Parathyroid adenoma (tissue), 2 donors: Measurements from ENCODE around the gene C11orf98.
"Not testable (repeated sequence)": the region's sequence is repeated elsewhere in the genome, so short reads cannot be mapped to it uniquely, and the experiment has no call there.

Source experiments
- H2AFZ ChIP-seq: fragments of 300-600 bp; sonication (generic); one replicate; pipeline ENCODE4 v1.7.0; 2017; ENCODE audit warnings: antibody characterized with exemption, mild to moderate bottlenecking
- H3K27ac ChIP-seq: fragments of 300-600 bp; sonication (generic); one replicate; pipeline ENCODE4 v1.7.0; 2017
- H3K27me3 ChIP-seq: fragments of 300-600 bp; sonication (generic); one replicate; pipeline ENCODE4 v1.7.0; 2017; ENCODE audit warnings: low read length; ENCODE audit not compliant: control insufficient read depth, insufficient read depth
- H3K36me3 ChIP-seq: fragments of 300-600 bp; sonication (generic); one replicate; pipeline ENCODE4 v1.7.0; 2017; ENCODE audit warnings: low read length; ENCODE audit not compliant: control insufficient read depth, insufficient read depth
- H3K4me1 ChIP-seq: fragments of 300-600 bp; sonication (generic); one replicate; pipeline ENCODE4 v1.7.0; 2017; ENCODE audit warnings: control low read depth
- H3K4me2 ChIP-seq: fragments of 300-600 bp; sonication (generic); one replicate; pipeline ENCODE4 v1.7.0; 2017; ENCODE audit warnings: low read length
- H3K4me3 ChIP-seq: fragments of 300-600 bp; sonication (generic); one replicate; pipeline ENCODE4 v1.7.0; 2017; ENCODE audit warnings: low read depth, low read length
- H3K79me2 ChIP-seq: fragments of 300-600 bp; sonication (generic); one replicate; pipeline ENCODE4 v1.7.0; 2017; ENCODE audit warnings: control low read depth
- H3K9ac ChIP-seq: fragments of 300-600 bp; sonication (generic); one replicate; pipeline ENCODE4 v1.7.0; 2017; ENCODE audit warnings: mild to moderate bottlenecking
- H3K9me3 ChIP-seq: fragments of 300-600 bp; sonication (generic); one replicate; pipeline ENCODE4 v1.7.0; 2017; ENCODE audit warnings: low read length; ENCODE audit not compliant: control insufficient read depth
- TF ChIP-seq, protein P1 (sequence below): fragments of 300-600 bp; sonication (generic); IDR thresholded peaks from one replicate; pipeline ENCODE4 v1.7.0; 2017; ENCODE audit warnings: antibody characterized with exemption, mild to moderate bottlenecking
- donor health status: primary hyperparathyroidism.

Gene C11orf98

DNA sequence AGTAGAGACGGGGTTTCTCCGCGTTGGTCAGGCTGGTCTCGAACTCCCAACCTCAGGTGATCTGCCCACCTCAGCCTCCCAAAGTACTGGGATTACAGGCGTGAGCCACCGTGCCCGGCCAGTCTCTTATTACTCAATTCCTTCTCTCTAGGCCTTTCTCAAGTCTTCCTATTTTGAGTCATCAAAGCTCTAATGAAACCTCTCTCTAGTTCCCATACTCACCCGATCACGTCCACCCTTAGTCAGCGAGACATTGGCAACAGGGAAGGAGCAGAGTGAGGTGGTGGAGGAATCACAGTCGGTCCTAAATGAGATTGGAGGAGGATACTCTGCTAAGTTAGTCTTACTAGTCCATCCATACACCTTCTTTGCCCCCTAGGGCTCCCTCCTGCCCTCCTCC, 37.2 kb upstream of the C11orf98 start:
- TF ChIP-seq, protein P1, sequence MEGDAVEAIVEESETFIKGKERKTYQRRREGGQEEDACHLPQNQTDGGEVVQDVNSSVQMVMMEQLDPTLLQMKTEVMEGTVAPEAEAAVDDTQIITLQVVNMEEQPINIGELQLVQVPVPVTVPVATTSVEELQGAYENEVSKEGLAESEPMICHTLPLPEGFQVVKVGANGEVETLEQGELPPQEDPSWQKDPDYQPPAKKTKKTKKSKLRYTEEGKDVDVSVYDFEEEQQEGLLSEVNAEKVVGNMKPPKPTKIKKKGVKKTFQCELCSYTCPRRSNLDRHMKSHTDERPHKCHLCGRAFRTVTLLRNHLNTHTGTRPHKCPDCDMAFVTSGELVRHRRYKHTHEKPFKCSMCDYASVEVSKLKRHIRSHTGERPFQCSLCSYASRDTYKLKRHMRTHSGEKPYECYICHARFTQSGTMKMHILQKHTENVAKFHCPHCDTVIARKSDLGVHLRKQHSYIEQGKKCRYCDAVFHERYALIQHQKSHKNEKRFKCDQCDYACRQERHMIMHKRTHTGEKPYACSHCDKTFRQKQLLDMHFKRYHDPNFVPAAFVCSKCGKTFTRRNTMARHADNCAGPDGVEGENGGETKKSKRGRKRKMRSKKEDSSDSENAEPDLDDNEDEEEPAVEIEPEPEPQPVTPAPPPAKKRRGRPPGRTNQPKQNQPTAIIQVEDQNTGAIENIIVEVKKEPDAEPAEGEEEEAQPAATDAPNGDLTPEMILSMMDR = no peak

DNA sequence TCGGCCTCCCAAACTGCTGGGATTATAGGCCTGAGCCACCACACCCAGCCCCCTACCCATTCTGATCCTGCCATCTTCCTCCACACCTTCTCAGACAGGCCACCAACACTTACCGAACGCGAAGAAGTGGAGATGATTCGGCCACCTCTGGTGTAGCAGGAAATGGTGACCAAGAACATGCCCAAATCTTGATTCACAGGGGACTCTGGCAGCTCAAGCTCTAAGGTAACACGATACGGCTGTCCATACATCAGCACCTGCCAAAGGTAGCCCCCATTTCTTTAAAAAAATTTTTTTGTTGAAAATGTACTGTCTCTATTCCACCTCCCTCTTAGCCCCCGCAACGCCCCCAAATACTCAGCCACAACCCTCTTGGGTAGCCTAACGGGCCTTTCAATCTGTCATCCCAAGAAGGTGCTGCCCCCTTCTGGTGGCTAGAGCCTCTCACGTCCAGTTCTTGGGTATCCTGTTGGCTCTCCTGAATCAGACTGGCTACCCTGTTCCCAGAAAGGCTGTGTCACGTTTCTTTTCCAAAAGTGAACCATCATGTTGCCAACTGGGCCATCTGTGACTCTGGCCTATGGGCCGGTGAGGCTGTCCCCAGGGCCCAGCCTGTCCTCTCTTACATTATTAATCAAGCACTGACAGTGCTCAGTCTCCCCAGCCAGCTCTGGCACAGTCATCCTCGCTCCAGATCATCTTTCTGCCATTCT, 29.6 kb upstream of the C11orf98 start:
- Histone ChIP-seq H3K9me3 (no peaks in the 10 kb centered on the region), H3K9ac (no peak overlapping the region), H3K79me2 (peaks cover 3% of the 10 kb centered on the region), H3K4me2 (no peak overlapping the region), H3K36me3 (no peaks in the 10 kb centered on the region), H3K27ac (no peak overlapping the region), H3K27me3 (no peaks in the 10 kb centered on the region), H3K4me3 (no peak overlapping the region), H3K4me1 (no peaks in the 10 kb centered on the region), H2AFZ (no peak overlapping the region)
- TF ChIP-seq, protein P1 = peak; percentile 56

More for the DNA sequence above, 37.2 kb upstream of the C11orf98 start:
- Histone ChIP-seq H3K4me2 (no peak overlapping the region), H3K79me2 (peaks cover 3% of the 10 kb centered on the region), H3K27me3 (no peaks in the 10 kb centered on the region), H3K9me3 (no peaks in the 10 kb centered on the region), H3K27ac (no peak overlapping the region), H3K9ac (no peak overlapping the region), H2AFZ (no peak overlapping the region), H3K4me3 (no peak overlapping the region), H3K4me1 (peaks cover 5% of the 10 kb centered on the region), H3K36me3 (no peaks in the 10 kb centered on the region)

DNA sequence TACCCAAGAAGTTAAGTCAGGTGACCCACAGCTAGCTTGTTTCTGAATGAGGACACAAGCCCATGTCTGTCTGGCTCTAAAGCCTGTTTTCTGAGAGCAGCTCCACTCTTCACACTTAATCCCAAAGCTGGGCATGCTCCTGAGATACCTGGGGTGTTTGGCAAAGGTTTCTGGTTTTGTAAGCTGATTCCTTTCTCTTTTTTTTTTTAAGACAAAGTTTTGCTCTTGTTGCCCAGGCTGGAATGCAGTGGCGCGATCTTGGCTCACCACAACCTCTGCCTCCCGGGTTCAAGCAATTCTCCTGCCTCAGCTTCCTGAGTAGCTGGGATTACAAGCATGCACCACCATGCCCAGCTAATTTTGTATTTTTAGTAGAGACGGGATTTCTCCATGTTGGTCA, 28.6 kb upstream of the C11orf98 start:
- H3K9me3 ChIP-seq, H3K79me2 ChIP-seq, H2AFZ ChIP-seq, H3K9ac ChIP-seq, H3K4me3 ChIP-seq, H3K27ac ChIP-seq, H3K36me3 ChIP-seq, H3K4me2 ChIP-seq, H3K4me1 ChIP-seq, H3K27me3 ChIP-seq: not testable (repeated sequence)

DNA sequence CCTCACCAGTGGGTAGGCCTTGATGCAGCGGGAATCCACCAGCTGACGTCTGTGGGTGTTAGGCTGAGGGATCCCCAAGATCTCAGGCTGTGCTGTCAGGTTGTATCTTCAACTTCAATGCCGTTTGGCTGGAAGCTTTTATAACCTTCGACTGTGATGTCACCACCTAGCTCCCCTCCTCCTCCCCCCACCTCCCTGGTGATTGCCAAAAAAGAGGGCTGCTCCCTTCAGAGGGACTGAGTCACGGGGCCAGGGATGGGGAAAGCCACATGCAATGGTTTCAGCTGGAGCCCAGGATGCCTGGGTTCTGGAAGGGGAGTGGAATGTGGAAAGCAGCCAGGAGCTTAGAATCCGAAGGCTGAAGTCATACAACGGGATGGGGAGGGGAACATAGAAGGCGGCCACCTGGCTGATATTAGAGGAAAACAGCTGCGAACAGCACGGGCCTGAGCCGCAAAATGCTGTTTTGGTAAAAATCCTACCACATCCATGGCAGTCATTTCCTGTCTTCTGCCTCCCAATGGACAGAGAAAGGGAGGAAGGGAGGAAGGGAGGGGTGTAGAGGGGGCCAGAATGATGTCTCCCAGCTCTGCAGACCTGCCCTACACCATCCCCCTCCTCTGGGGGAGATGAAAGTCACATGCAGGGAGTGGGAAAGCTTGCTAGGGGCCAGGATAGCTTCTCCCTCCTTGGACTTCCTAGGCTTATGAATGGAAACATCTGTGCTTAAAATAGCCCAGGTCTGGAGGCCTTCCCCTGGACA, 24.6 kb upstream of the C11orf98 start, which contains the start of gene LRRN4CL:
Gene LRRN4CL (minus strand): TSS at position 110 of the 763 bp plus-strand sequence. CDS start 1,022 bp downstream, outside the sequence.
- Histone ChIP-seq H3K4me2 (no peak within 1 kb of the TSS), H3K9me3 (no peaks in the 10 kb centered on the region), H2AFZ (no peak within 1 kb of the TSS), H3K36me3 (no peaks in the 10 kb centered on the region), H3K79me2 (no peaks in the 10 kb centered on the region), H3K27ac (no peak within 1 kb of the TSS), H3K9ac (no peak within 1 kb of the TSS), H3K27me3 (no peaks in the 10 kb centered on the region), H3K4me1 (no peaks in the 10 kb centered on the region), H3K4me3 (no peak within 1 kb of the TSS)
- TF ChIP-seq, protein P1 = no peak

DNA sequence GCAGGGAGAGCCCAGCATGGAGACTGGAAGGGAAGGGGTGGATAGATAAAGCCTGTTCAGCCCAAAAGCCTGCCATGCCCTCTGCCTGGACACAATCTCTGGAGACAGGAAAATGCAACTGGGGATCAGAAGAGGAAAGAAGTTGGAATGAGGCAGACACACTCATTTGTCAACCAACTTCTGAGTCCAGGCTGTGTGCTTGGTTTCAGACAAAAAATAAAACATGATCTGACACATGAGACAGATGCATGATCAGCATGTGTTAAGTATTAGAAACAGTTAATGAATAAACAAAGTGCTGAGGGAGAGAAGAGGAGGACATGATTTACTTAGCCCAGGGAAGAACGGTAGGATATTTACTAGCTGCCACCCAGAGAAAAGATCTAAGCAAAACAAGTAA, 23.5 kb upstream of the C11orf98 start:
- Histone ChIP-seq H3K27me3 (no peaks in the 10 kb centered on the region), H3K27ac (no peak overlapping the region), H3K4me3 (no peak overlapping the region), H3K79me2 (no peaks in the 10 kb centered on the region), H3K9me3 (no peaks in the 10 kb centered on the region), H3K4me1 (no peaks in the 10 kb centered on the region), H3K36me3 (no peaks in the 10 kb centered on the region), H2AFZ (no peak overlapping the region), H3K4me2 (no peak overlapping the region), H3K9ac (no peak overlapping the region)
- TF ChIP-seq, protein P1 = no peak
